ENCODE data around the gene SHC3.
A peak's percentile ranks its signal among the peaks of the same experiment; 100 is the strongest.

The SHC3 gene

GRCh38 chr9:89177012-89177943 lies 1.3 kb downstream of the SHC3 start:
- H3K4me1 ChIP-seq, result peaks cover 0 to 37% (median 30%) of the 10 kb centered on the region in 4 donors
- intact Hi-C loops (cut with DNase I; ENCODE audit: low total_unique reads), result no loop called here
- DNase-seq, result no peak
- H3K36me3 ChIP-seq, result no peaks in the 10 kb centered on the region
- H3K9me3 ChIP-seq, result no peaks in the 10 kb centered on the region
- no peak overlapping the region for H3K27ac ChIP-seq
- peak overlapping the region; percentile 43 to 53 for H3K4me3 ChIP-seq
- TF ChIP-seq, protein P1, sequence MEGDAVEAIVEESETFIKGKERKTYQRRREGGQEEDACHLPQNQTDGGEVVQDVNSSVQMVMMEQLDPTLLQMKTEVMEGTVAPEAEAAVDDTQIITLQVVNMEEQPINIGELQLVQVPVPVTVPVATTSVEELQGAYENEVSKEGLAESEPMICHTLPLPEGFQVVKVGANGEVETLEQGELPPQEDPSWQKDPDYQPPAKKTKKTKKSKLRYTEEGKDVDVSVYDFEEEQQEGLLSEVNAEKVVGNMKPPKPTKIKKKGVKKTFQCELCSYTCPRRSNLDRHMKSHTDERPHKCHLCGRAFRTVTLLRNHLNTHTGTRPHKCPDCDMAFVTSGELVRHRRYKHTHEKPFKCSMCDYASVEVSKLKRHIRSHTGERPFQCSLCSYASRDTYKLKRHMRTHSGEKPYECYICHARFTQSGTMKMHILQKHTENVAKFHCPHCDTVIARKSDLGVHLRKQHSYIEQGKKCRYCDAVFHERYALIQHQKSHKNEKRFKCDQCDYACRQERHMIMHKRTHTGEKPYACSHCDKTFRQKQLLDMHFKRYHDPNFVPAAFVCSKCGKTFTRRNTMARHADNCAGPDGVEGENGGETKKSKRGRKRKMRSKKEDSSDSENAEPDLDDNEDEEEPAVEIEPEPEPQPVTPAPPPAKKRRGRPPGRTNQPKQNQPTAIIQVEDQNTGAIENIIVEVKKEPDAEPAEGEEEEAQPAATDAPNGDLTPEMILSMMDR (IDR thresholded peaks at IDR 0.05), result no peak
- peaks cover 0 to 48% of the 10 kb centered on the region in 2 donors for H3K27me3 ChIP-seq

DNA sequence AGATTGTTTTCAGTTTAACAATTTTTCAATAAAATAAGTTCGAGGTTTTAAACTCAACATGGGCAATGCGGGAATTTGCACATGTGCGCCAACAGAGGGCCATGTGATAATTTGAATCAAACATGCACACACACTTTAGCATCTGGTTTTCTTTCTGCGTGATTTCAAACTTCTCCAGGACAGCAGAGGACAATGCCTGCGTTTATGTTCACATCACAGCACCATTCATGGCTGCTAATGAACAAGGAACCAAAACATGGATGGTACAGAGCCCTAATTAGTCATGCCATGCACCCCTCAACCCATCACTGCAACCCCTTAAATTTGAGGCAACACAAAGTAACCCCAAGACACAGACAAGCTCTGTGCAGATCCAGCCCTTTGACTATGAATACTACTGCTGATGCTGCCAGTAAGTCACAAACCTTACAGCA lies 2.8 kb downstream of the SHC3 start:
- TF ChIP-seq, protein P1 (IDR thresholded peaks at IDR 0.05), result no peak
- H3K4me3 ChIP-seq, result no peak overlapping the region
- peaks cover 0 to 36% (median 29%) of the 10 kb centered on the region in 4 donors for H3K4me1 ChIP-seq
- H3K36me3 ChIP-seq, result no peaks in the 10 kb centered on the region
- no peak for DNase-seq
- peaks cover 0 to 48% of the 10 kb centered on the region in 2 donors for H3K27me3 ChIP-seq
- H3K9me3 ChIP-seq, result no peaks in the 10 kb centered on the region
- intact Hi-C loops (cut with DNase I; ENCODE audit: low total_unique reads), result no loop called here
- H3K27ac ChIP-seq, result no peak overlapping the region

DNA sequence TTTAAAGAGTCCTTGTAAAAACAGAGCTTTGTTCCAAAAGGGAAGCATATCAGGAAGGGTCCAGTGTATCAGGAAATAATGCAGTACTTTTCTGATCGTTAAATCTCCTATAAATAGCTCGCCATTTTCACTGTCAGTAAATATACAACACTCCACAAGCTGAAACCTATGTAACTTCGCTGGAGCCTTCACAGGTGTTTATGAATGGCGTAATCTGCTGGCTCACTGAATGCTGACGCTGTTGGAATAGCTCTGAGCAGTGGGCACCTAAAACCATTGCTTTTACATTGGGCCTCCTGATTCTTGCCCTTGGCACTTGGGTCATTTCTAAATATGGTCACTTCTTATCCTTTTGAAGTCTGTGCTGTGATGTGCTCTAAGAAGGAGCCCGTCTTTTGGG lies 4.3 kb downstream of the SHC3 start:
- TF ChIP-seq, protein P1 (IDR thresholded peaks at IDR 0.05), result no peak
- intact Hi-C loops (cut with DNase I; ENCODE audit: low total_unique reads), result no loop called here
- Histone ChIP-seq H3K27me3 (peaks cover 0 to 48% of the 10 kb centered on the region in 2 donors), H3K9me3 (no peaks in the 10 kb centered on the region), H3K4me3 (no peak overlapping the region), H3K36me3 (no peaks in the 10 kb centered on the region), H3K4me1 (peaks cover 0 to 23% (median 18%) of the 10 kb centered on the region in 4 donors), H3K27ac (no peak overlapping the region)
- DNase-seq, result no peak

- peaks cover 0 to 11% (median 7%) of the 10 kb centered on the region in 4 donors for H3K4me1 ChIP-seq
- H3K36me3 ChIP-seq, result no peaks in the 10 kb centered on the region
- no peak overlapping the region for H3K4me3 ChIP-seq
- no peak for DNase-seq
- intact Hi-C loops (cut with DNase I; ENCODE audit: low total_unique reads), result no loop called here
- no peak overlapping the region for H3K27ac ChIP-seq
- TF ChIP-seq, protein P1 (IDR thresholded peaks at IDR 0.05), result no peak
- no peaks in the 10 kb centered on the region for H3K9me3 ChIP-seq
- H3K27me3 ChIP-seq, result peaks cover 0 to 43% of the 10 kb centered on the region in 2 donors
These were observed 5.5 kb downstream of the SHC3 start for GRCh38 chr9:89173072-89173471.

- Histone ChIP-seq H3K4me3 (no peak overlapping the region), H3K4me1 (peaks cover 0 to 4% (median under 1%) of the 10 kb centered on the region in 4 donors), H3K27me3 (peaks cover 0 to 36% of the 10 kb centered on the region in 2 donors), H3K27ac (no peak overlapping the region), H3K36me3 (no peaks in the 10 kb centered on the region), H3K9me3 (no peaks in the 10 kb centered on the region)
- no peak for DNase-seq
- intact Hi-C loops (cut with DNase I; ENCODE audit: low total_unique reads), result no loop called here
- TF ChIP-seq, protein P1 (IDR thresholded peaks at IDR 0.05), result no peak
These were observed 6.2 kb downstream of the SHC3 start for GRCh38 chr9:89172398-89172797.

All from tibial artery (tissue), 4 donors.